HG03565 (cell line): ENCODE measurements around the gene FGFRL1.
"Not testable (repeated sequence)": the region's sequence is repeated elsewhere in the genome, so short reads cannot be mapped to it uniquely, and the experiment has no call there.

Source experiments
- ATAC-seq: cut with Tn5 transposase; IDR thresholded peaks from one replicate; pipeline ENCODE4 v1.9.1; 2021; ENCODE audit warnings: mild to moderate bottlenecking, moderate library complexity; ENCODE audit not compliant: unreplicated experiment

Gene FGFRL1

DNA sequence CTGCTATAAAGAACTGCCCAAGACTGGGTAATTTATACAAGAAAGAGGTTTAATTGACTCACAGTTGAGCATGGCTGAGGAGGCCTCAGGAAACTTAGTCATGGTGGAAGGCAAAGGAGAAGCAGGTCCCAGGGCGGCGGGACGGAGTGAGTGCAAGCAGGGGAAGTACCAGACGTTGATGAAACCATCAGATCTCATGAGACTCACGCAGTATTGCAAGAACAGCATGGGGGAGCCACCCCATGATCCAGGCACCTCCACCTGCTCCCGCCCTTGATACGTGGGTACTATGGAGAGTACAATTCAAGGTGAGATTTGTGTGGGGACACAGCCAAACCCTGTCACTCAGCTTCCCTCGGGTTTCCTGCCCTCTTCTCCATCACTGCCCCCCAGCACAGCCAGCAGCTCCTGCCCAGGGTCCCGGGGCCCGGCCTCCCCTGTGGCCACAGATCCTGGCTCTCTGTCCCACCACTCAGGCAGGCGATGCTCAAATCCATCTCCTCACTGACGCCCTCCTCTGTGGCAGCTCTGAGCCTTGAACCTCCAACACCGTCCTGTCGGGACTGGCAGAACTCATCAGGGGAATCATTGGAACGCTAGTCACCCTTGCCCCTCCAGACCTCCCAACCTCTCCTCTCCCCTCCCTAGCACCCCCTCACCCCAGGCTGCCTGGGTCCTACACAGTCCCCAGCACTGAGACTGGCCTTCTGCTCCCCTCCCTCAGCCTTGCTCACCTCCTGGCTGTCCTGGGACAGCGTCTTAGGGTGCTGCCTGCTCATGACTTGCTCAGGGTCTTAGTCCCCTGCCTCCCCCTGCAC lies 37.6 kb downstream of the FGFRL1 start:
- no peak for ATAC-seq

DNA sequence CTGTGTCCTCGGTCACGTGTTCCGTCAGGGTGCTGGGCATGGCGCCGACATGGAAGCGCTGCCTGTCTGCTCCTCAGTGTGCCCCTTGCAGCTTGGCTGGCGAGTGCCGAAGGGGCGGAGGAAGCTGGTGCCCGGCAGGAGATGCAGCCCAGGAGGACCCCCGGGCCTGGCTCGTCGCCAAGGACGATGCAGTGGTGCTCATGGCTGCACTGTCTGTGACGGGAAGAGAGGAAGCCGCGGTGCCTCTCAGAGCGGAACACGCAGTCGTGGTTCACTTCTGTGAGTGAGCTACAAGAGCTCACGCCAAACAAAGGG lies 38.1 kb downstream of the FGFRL1 start:
- ATAC-seq: no peak

DNA sequence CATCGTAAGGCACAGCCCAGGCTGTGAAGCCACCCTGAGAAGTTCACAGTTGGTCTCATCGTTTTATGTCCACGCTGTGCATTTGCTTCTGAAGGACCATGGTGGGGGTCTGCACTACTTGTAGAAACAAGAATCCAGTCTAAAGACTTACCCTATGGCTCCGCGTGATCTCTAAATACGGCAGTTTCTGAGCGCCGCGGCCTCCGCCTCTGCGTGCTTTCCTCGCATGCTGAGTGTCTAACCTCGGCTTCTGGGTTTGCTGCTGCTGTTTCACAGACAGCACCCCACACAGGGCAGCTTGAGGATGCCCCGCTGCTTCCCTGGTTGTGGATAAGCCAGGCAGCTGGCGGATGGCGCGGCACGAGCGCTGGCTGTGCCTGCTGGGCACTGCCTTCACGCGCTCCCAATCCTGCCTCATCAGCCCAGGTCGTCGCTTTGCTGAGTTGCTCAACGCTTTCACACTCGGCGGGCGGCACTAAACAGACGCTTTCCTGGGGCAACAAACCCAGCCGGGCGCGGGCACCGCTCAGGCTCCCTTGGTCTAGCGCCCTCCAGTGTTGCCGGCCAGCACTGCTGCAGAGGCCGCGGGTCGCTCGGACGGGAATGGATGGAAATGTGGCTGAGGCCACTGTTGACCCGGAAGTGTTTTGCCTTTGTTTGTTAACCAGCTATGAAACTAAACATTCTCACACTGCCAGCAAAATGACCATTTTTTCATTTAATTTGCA lies 39.2 kb downstream of the FGFRL1 start:
- ATAC-seq: no peak

DNA sequence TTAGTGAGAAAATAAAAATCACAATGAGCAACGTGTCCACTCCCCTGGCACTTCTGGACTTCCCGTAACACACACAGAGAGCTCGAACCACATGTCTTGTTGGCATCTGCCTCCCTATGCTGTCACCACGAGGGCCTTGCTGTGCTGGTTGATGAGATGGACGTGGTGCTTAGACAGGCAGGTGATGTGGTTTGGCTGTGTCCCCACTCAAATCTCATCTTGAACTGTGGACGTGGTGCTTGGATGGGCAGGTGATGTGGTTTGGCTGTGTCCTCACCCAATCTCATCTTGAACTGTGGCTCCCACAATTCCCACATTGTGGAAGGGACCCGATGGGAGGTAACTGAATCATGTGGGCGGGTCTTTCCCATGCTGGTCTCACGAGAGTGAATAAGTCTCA lies 40.0 kb downstream of the FGFRL1 start:
- ATAC-seq: no peak

DNA sequence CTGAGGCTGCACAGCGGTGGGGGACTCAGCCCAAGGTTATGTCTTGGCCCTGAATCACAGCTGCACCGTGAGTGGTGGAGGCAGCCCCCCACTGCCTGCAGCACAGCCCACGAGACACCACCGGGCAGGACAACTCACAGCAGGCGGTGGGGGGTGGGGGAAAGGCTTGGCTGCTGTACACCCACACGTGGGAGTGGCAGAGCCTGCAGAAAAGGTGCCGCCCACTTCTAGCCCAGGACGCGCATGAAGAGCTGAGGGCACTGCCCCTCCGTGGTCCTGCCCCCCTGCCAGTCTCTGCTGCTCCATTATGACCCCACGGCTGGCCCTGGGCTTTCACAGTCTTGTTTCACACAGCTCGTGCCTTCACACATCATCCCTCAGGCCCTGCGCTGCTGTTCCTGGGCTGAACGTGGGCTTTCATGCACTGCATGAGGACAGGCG lies 40.8 kb downstream of the FGFRL1 start:
- no peak for ATAC-seq

DNA sequence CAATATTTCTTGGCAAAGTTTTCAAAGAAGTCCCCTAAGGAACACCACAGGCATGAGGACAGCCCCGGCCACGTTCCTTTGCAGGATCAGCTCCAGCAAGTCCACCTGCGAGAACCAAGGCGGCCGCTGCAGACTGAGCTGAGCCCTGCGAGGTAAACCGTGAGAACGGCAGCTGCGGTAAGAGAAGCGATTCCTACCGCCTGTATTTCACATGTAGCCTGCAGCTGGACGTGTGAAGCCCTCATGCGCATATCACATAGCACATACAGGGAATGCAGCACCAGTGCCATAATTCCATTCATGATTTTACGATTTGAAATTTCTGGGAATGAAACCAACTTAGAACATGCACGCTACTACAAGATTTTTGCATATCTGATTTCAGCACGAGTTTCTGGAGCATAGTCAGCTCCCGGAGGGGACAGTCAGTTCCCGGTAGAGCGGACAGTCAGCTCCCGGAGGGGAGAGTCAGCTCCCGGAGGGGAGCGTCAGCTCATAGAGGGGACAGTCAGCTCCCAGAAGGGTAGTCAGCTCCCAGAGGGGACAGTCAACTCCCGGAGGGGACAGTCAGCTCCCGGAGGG lies 41.7 kb downstream of the FGFRL1 start:
- no peak for ATAC-seq

DNA sequence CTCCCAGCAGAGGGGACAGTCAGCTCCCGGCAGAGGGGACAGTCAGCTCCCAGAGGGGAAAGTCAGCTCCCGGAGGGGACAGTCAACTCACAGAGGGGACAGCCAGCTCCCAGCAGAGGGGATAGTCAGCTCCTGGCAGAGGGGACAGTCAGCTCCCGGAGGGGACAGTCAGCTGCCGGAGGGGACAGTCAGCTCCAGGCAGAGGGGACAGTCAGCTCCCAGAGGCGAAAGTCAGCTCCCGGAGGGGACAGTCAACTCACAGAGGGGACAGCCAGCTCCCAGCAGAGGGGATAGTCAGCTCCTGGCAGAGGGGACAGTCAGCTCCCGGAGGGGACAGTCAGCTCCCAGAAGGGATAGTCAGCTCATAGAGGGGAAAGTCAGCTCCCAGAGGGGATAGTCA lies 42.5 kb downstream of the FGFRL1 start:
- not testable (repeated sequence) for ATAC-seq

DNA sequence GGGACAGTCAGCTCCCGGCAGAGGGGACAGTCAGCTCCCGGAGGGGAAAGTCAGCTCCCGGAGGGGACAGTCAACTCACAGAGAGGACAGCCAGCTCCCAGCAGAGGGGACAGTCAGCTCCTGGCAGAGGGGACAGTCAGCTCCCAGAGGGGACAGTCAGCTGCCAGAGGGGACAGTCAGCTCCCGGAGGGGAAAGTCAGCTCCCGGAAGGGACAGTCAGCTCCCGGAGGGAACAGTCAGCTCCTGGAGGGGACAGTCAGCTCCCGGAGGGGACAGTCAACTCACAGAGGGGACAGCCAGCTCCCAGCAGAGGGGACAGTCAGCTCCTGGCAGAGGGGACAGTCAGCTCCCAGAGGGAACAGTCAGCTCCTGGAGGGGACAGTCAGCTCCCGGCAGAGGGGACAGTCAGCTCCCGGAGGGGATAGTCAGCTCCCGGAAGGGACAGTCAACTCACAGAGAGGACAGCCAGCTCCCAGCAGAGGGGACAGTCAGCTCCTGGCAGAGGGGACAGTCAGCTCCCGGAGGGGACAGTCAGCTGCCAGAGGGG lies 43.3 kb downstream of the FGFRL1 start:
- not testable (repeated sequence) for ATAC-seq

DNA sequence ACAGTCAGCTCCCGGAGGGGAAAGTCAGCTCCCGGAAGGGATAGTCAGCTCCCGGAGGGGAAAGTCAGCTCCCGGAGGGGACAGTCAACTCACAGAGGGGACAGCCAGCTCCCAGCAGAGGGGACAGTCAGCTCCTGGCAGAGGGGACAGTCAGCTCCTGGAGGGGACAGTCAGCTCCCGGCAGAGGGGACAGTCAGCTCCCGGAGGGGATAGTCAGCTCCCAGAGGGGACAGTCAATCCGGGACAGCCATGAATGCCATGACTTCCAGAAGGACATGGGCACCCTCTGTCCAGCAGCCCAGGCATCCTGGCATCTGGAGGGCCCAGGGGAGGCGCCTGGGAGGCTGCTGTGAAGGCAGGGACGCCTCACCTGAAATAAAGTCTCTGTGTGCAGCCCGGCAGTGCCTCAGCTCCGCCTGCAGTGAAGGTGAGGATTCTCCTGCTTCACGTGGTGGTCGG lies 43.8 kb downstream of the FGFRL1 start:
- ATAC-seq: not testable (repeated sequence)

DNA sequence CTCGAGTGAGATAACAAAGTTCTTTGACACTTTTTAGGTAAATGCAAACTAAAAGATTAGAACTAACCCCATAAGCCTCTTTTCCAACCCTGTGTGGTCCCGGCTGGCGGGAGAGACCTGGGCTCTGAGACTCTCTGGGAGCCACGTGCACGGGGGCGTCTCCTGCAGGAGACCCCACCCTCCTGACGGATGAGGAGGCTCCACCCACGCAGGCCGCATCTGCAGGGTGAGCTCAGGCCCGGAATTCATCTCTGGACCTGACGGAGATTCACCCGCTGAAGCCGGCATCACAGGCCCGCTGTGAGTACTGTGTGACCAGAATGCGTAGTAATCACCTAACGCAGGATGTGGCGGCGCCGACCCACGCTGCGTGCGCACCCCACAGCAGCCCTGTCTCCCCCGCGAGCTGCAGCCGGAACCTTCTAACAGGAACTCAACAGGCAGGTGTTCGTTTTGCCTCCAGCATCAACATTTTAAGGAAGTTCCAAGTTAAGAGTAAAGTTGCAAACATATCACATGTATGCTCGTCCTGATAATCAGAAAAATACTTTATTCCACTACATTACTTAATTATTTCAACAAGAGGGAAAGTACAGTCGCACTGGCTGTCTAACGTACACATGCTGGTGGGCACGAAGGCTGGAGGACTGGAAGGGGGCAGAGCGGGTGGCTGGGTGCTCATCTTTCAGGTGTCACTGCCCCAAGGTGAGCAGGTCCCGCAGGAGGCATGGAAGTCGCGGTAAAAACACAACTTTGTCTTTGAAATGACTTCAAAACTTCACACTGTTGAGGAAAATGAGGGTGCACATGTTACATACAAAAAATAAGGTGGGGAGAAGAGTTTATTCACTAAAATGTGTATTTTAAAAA lies 44.5 kb downstream of the FGFRL1 start:
- no peak for ATAC-seq

DNA sequence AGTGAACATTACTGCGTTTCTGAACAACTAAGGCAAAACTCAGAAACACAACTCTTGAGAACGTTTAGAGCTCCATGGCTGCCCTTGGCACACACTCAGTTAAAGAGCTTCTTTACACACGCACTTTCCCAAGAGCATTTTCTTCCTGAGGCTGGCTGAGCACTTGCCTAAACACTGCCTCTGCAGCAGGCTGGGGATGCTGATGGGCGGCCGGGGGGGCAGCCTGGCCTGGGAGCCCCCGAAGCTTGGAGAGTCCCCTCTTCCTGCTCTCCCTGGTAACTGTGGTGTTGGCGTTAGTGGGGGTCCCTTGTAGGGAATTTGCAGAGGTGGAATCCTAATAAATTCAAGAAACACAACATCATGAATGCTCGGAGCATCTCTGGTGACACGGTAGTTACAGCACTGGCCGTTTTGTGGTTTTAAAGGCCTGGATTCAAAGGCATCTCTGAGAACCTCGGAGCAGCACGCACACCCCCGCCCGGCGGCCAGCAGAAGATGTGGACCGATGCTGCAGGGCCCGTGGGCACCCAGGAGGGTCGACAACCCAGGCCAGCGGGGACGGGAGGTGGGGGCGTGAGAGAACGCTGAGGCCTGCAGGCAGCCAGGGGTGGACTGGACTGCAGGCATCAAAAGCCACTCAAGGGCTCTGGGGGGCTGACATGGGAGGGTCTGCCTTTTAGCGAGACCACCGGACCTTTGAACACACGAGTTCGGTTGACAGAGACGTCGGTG lies 45.4 kb downstream of the FGFRL1 start:
- ATAC-seq: no peak

DNA sequence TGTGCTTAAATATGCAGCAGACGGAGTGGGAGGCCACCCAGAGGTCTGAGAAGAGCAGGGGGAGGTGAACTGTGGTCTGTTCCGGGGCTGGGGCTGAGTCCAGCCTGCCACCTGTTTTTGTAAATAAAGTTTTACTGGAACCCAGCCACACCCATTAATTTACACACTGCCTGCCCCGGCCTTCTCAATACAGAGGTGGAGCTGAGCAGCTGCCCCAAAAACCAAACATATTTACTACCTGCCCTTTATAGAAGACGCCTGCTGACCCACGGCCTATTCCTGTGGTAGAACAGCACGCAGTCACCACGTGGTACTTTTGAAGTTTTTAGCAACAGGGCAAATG lies 45.9 kb downstream of the FGFRL1 start:
- ATAC-seq: no peak

DNA sequence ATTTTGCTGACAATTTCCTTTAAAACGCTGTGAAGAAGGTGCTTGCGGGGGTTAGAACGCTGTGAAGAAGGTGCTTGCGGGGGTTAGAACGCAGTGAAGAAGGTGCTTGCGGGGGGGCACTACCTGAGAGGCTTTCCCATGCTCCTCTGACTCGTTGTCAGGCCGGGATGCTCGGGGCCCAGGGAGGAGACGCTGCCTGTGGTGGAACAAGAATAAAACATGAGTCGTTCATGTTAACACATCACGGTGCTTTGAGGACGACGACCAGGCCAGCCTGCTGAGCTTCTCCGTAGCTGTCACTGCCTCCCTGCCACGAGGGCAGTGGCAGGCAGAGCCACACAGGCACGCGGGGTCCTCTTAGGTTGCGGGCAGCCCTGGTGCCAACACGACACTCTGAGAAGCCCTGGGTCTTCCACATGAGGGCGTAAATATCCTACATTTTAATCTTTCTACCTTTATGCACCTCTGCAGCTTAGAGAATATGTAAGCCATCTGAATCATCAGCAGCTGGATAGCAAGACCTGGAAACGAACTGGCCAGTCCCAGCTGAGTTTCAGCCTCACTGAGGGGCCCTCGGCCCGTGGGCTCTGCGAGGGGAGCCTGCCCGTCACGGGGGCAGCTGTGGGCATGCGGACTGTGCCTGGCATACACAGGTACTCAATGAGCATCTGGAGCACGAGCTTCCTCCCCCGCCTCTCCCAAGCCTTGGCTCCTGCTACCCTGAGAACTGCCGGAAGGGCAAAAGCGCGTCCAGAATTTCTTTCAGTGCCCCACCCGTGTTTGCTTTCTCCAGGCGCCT lies 47.0 kb downstream of the FGFRL1 start:
- ATAC-seq: no peak

DNA sequence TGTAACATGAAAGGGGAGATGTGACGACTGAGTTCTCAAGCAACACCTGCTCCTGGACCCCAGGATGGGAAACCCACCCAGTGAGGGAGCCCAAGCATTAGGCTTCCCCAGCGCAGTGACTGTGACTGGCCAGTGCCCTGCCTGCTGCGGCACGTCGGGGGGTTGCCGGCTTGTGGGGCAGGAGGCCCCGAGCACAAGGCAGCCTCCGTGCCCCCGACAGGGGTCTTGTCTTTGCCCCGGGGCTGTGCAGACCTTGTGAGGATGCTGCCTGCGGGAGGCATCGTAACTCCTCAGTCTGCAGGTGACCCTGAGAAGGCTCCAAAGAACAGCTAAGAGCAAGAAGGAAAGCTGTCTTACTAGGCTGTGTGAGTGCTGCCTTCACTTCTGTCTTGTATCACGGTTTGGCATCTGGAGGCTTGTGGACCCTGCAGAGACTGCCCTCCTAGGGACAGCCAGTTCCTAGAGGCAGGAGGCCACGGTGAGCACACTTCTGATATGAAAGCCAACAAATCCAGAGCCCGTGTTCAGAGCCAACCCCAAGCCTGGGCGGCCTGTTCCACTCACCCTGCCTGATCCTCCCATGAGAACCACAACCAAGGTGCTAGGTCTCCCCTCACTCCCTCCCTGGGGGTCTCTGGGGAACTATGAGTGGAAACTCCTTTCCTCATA lies 47.7 kb downstream of the FGFRL1 start:
- ATAC-seq: no peak

DNA sequence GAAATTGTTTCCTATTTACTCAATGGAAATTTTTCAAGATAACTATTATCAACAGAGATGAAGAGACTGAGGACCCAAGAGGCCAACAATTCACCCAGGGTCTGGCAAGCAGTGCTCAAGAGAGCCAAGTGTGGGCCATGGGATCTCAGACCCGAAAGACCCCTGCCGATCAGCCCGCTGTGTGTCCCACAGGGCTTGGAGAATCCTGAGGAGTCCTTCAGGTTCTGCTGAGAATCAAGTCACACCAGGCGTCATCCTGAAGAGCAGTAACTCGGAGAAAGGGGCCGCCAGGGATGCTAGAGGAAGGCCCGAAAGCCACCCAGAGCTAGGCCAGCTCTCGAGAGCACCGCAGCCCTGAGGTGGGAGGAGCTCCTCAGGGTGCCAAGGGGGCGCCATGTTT lies 48.7 kb downstream of the FGFRL1 start:
- no peak for ATAC-seq

DNA sequence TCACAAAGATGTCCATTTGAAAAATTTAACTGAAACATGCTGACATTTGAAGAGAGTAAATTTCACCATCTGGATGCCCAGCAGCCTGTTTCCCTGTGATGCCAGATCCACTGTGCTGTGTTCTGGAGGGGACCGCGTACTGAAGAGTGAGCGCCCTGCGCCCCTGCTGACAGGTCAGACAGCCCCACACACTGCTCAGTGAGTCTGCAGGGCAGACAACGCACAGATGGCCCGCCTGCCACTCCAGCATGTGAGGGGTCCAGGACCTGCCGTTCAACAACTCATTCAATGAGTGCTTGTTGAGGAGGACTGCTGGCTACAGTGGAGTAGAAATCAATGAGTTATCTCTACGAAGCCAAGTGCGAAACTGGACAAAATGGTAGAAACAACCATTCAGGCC lies 49.2 kb downstream of the FGFRL1 start:
- no peak for ATAC-seq

DNA sequence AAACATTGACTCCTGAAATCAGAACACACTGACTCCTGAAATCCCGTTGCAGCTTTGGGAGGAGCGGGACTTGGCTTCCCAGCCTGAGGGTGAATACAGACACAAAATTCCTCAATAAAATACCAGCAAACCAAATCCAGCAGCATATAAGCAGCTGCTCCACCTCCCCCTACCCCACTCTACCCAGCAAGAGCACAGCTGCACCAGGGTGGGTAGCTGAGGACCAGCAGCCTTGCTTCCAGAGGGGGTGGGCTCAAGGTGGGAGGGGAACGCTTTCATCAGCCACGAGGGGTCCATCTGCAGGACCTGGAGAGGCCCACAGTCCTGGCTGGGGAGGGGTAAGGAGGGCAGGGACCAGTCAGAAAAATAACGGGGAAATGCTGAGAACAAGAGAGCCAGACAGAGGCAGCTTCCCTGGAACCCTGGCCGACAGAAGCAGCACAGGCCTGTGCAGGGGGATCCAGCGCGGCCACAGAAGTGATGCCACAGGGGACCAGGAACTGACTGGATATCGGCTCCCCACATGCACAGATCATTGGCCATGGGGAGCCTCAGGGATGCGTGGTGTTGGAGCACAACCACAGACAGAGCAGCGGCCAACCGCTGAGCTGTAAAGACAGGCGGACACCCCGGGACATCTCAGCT lies 49.8 kb downstream of the FGFRL1 start:
- no peak for ATAC-seq

DNA sequence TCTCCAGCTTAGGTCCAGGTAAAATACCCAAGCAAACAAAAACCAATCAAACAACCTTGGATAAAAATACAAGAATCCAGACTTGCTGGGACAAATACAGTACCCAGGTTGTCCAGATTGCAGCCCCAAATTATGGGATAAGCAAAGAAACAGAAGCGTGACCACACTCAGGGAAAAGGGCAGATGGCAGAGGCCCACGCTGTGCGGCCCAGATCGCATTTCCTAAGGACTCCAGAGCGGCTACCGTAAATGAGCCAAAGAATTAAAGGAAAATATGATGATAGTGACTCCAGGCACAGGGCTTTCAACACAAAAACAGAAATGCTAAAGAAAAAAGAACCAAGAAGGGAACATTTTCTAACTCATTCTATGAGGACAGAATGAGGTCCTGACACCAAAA lies 50.3 kb downstream of the FGFRL1 start:
- no peak for ATAC-seq
